8988T (cell line): ENCODE results near the gene LYZ.

Experiments
- DNase-seq: peaks from one replicate; pipeline ENCODE4 v3.0.0; 2011

Gene LYZ

GRCh38 chr12:69339999-69340398 lies 8.2 kb upstream of the LYZ start:
- no peak for DNase-seq

- no peak for DNase-seq
Measured at GRCh38 chr12:69341328-69341727, 6.9 kb upstream of the LYZ start.

- no peak for DNase-seq
Measured at GRCh38 chr12:69342421-69342820, 5.8 kb upstream of the LYZ start.

- DNase-seq: no peak
Measured at GRCh38 chr12:69343357-69343756, 4.8 kb upstream of the LYZ start.

GRCh38 chr12:69343885-69344612 lies 4.1 kb upstream of the LYZ start:
- no peak for DNase-seq

- DNase-seq: no peak
Measured at GRCh38 chr12:69345077-69345476, 3.1 kb upstream of the LYZ start.

- DNase-seq: no peak
Measured at GRCh38 chr12:69345742-69346141, 2.4 kb upstream of the LYZ start.

GRCh38 chr12:69350002-69350626 lies 1.9 kb downstream of the LYZ start:
- DNase-seq: no peak

- no peak for DNase-seq
Measured at GRCh38 chr12:69350777-69351176, 2.6 kb downstream of the LYZ start.

GRCh38 chr12:69351462-69352236 lies 3.5 kb downstream of the LYZ start:
- no peak for DNase-seq

GRCh38 chr12:69352904-69353303 lies 4.7 kb downstream of the LYZ start:
- DNase-seq: no peak

- DNase-seq: no peak
Measured at GRCh38 chr12:69354172-69354555, 6.0 kb downstream of the LYZ start.

GRCh38 chr12:69354556-69355187 lies 6.5 kb downstream of the LYZ start:
- DNase-seq: no peak

- no peak for DNase-seq
Measured at GRCh38 chr12:69355363-69356028, 7.3 kb downstream of the LYZ start.

- peak; percentile 81 for DNase-seq
Measured at GRCh38 chr12:69359531-69360347, 11.6 kb downstream of the LYZ start, which contains the start of gene YEATS4. Gene YEATS4, plus strand, starts transcription at chr12:69359743. Its CDS starts 230 bp downstream, at chr12:69359973.

GRCh38 chr12:69360348-69360672 lies 12.1 kb downstream of the LYZ start:
- DNase-seq: no peak

GRCh38 chr12:69366796-69367195 lies 18.6 kb downstream of the LYZ start:
- DNase-seq: no peak

GRCh38 chr12:69368171-69368570 lies 20.0 kb downstream of the LYZ start:
- no peak for DNase-seq

- DNase-seq: no peak
Measured at GRCh38 chr12:69383074-69383473, 34.9 kb downstream of the LYZ start.

- no peak for DNase-seq
Measured at GRCh38 chr12:69385038-69385437, 36.9 kb downstream of the LYZ start.

GRCh38 chr12:69386921-69387320 lies 38.7 kb downstream of the LYZ start:
- no peak for DNase-seq

- no peak for DNase-seq
Measured at GRCh38 chr12:69388371-69388770, 40.2 kb downstream of the LYZ start.
